Stimulated activated CD4-positive, alpha-beta T cell treated with anti-CD3 and anti-CD28 coated beads, Interleukin-4, amount 100 ng/mL, for 1 hour (primary cell): ENCODE data around the gene ZNF320.
"Not testable (repeated sequence)": the region's sequence is repeated elsewhere in the genome, so short reads cannot be mapped to it uniquely, and the experiment has no call there.

ENCODE experiments used
- DNase-seq: peaks from one replicate; pipeline ENCODE4 v3.0.0-alpha.2; 2020

Gene ZNF320

GRCh38 chr19:52917531-52917930, 20.1 kb upstream of the ZNF320 start:
- DNase-seq: no peak

DNA sequence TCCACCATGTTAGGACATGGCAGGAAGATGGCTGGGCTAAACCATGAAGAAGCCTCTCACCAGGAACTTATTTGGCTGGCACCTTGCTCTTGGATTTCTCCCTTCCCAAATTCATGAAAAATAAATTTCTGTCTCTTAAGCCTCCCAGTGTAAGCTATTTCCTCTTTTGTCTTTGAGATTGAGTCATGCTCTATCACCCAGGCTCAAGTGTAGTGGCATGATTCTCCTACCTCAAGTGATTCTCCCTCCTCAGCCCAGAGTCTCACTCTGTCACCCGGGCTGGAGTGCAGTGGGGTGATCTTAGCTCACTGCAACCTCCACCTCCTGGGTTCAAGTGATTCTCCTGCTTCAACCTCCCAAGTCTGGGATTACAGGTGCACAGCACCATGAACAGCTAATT, 13.2 kb upstream of the ZNF320 start:
- DNase-seq: no peak

- not testable (repeated sequence) for DNase-seq
Observed at GRCh38 chr19:52904052-52904780, 6.8 kb upstream of the ZNF320 start.

GRCh38 chr19:52901842-52902241, 4.4 kb upstream of the ZNF320 start:
- no peak for DNase-seq

GRCh38 chr19:52898596-52898995, 1.2 kb upstream of the ZNF320 start:
- DNase-seq: not testable (repeated sequence)

- no peak for DNase-seq
Observed at GRCh38 chr19:52898101-52898500, 666 bp upstream of the ZNF320 start.

DNA sequence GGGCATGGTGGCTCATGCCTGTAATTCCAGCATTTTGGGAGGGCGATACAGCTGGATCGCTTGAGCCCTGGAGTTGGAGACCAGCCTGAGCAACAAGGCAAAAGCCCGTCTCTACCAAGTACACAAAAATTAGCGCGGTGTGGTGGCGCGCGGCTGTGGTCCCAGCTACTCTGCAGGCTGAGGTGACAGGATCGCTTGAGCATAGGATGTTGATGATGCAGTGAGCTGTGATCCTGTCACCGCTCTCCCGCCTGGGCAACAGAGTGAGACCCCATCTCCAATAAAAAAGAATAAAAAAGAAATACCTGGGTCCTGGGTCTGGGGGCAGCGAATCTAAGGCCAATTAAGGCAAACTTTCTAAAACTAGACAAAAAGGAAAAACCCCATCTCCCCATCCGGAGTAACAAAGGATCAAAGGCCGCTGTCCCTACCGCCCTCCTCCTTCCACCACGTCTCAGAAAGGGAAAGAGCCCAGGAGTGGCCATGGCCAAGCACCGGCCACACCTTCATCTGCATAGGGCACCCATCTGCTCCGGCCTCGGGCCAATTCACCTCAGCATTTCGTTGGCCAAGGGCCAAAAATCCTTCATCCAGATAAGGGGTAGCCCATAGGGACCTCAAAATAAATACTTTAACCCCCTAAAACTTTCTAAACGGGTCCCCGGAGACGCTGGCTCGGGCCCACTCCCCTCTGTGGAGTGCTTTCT, 851 bp downstream of the ZNF320 start:
- no peak for DNase-seq

- DNase-seq: no peak
Observed at GRCh38 chr19:52891336-52891735, 6.1 kb downstream of the ZNF320 start.

- no peak for DNase-seq
Observed at GRCh38 chr19:52889931-52890330, 7.5 kb downstream of the ZNF320 start.

GRCh38 chr19:52889076-52889475, 8.4 kb downstream of the ZNF320 start:
- no peak for DNase-seq

- no peak for DNase-seq
Observed at GRCh38 chr19:52880895-52881389, 16.5 kb downstream of the ZNF320 start.

GRCh38 chr19:52872996-52873395, 24.4 kb downstream of the ZNF320 start:
- DNase-seq: not testable (repeated sequence)

DNA sequence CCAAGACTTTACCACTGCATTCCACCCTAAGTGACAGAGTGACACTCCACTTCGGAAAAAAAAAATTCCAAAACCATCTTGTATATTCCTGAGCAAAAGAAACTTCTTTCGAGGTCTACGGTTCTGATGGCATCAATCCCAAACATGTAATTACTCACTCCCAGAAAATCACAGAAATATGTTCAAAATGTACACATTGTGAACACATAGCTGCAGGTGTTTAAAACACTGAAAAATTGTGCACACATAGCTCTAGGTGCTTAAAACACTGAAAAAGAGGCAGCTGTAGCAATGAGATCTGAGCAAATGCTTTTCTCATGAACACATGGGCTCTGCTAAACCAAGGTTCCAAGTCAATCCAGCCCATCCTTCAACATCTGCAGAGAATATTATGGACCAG, 26.0 kb downstream of the ZNF320 start:
- DNase-seq: no peak

DNA sequence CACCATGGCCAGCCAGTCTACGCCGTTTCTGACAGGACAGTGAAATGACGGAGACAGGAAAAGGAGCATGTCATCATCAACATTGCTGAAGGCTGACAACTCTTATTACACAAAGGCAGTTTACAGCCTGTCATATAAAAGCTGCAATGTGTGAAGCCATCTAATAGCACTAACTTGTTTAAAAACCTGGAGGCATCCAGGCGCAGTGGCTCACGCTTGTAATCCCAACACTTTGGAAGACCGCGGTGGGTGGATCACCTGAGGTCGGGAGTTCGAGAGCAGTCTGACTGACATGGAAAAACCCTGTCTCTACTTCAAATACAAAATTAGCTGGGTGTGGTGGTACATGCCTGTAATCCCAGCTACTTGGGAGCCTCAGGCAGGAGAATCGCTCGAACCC, 29.4 kb downstream of the ZNF320 start:
- not testable (repeated sequence) for DNase-seq

DNA sequence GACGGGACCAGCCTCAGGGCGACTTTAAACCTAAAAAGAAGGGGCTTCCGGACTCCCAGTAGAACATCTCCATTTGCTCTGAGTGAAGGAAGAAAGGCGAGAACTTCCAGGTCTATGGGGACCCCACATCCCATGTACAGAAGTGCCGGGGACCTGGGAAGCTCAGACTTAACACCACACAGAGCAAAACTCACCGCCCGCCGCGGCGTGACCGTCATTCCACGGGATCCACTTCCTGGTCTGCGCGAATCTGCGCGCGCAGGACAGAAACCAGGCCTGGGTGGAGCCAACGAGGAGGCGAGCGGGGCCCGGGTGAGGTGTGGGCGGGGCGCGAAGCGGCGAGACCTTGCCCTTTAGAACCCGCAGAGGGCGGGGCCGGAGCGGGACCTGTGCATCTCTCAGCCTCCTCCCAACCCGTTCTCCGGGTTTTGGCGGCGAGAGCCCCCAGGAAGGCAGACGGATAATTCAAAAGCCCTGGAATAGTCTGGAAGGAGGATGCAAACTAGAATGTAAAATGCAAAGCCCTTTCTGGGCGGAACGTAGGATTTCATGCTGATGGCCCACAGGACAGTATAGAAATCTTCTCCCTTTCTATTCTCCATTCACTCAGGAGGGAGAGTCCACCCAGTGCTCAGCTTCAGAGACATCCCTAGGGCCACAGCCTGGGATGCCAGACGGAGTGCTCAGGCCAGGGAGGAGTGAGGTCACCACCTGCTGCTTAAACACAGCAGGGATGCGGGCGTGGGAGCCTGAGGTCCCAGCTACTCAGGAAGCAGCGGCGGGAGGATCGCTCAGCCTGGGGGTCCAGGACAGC, 39.9 kb downstream of the ZNF320 start, which contains the start of gene ZNF468:
TSS of gene ZNF468 (minus strand) at position 242 of the 814 bp plus-strand sequence. CDS start 3,347 bp downstream, outside the sequence.
- DNase-seq: peak; percentile 66

GRCh38 chr19:52856540-52857377, 40.7 kb downstream of the ZNF320 start:
- DNase-seq: not testable (repeated sequence)
